Measurements from ENCODE around the gene ZSCAN5B. TPM values are rescaled to one million over a fixed set of nuclear protein-coding genes. Genes with fewer than 3 reads are reported as not detected.

ZSCAN5B gene
- total and polyA plus RNA-seq, 2 donors (not counting 1 experiment from before 2014, with no cell fraction given), result not detected

- Histone ChIP-seq H3K4me2 (ENCODE audit: extremely low read depth, insufficient read depth, low read length) (no peak overlapping the region), H3K9ac (ENCODE audit: insufficient read depth, low read length) (no peak overlapping the region), H3K9me3 (ENCODE audit: control insufficient read depth, insufficient read depth, low read depth, low read length) (no peaks in the 10 kb centered on the region), H3K27me3 (ENCODE audit: control insufficient read depth, insufficient read depth, low read length) (no peaks in the 10 kb centered on the region), H3K36me3 (ENCODE audit: control insufficient read depth, insufficient read depth, low read length) (peaks cover 10% of the 10 kb centered on the region), H4K20me1 (ENCODE audit: control insufficient read depth, extremely low read depth, insufficient read depth, low read length) (no peaks in the 10 kb centered on the region), H3K4me3 (replicated peaks in 1 of 4; ENCODE audit: control extremely low read depth in 1 of 4, insufficient read depth in 1 of 4, low read depth in 3 of 4, low read length in 4 of 4) (no peak overlapping the region), H3K27ac (ENCODE audit: insufficient read depth, low read length) (no peak overlapping the region), H2AFZ (ENCODE audit: low read length) (no peak overlapping the region), H3K79me2 (ENCODE audit: control insufficient read depth, insufficient read depth, low read length) (no peaks in the 10 kb centered on the region), H3K4me1 (ENCODE audit: control insufficient read depth, extremely low read depth, insufficient read depth, low read length) (no peaks in the 10 kb centered on the region)
- no peak for TF ChIP-seq CTCF (conservative IDR thresholded peaks at IDR 0.05 in 1 of 2, IDR thresholded peaks at IDR 0.05 in 1 of 2; ENCODE audit: low read depth in 1 of 2, low read length in 2 of 2)
- TF ChIP-seq EZH2 (IDR thresholded peaks at IDR 0.05; ENCODE audit: low read length, missing control alignments), result no peak
- DNase-seq (ENCODE audit: low read depth in 2 of 2), result no peak
Measured at GRCh38 chr19:56158170-56158757, 39.3 kb downstream of the ZSCAN5B start.

- Histone ChIP-seq H3K9me3 (ENCODE audit: control insufficient read depth, insufficient read depth, low read depth, low read length) (no peaks in the 10 kb centered on the region), H3K27me3 (ENCODE audit: control insufficient read depth, insufficient read depth, low read length) (no peaks in the 10 kb centered on the region), H3K36me3 (ENCODE audit: control insufficient read depth, insufficient read depth, low read length) (peaks cover 10% of the 10 kb centered on the region), H3K4me3 (replicated peaks in 1 of 4; ENCODE audit: control extremely low read depth in 1 of 4, insufficient read depth in 1 of 4, low read depth in 3 of 4, low read length in 4 of 4) (no peak overlapping the region), H3K9ac (ENCODE audit: insufficient read depth, low read length) (no peak overlapping the region), H3K4me2 (ENCODE audit: extremely low read depth, insufficient read depth, low read length) (no peak overlapping the region), H3K79me2 (ENCODE audit: control insufficient read depth, insufficient read depth, low read length) (no peaks in the 10 kb centered on the region), H4K20me1 (ENCODE audit: control insufficient read depth, extremely low read depth, insufficient read depth, low read length) (no peaks in the 10 kb centered on the region), H3K4me1 (ENCODE audit: control insufficient read depth, extremely low read depth, insufficient read depth, low read length) (no peaks in the 10 kb centered on the region), H3K27ac (ENCODE audit: insufficient read depth, low read length) (no peak overlapping the region), H2AFZ (ENCODE audit: low read length) (no peak overlapping the region)
- no peak for DNase-seq (ENCODE audit: low read depth in 2 of 2)
- TF ChIP-seq CTCF (conservative IDR thresholded peaks at IDR 0.05 in 1 of 2, IDR thresholded peaks at IDR 0.05 in 1 of 2; ENCODE audit: low read depth in 1 of 2, low read length in 2 of 2) (no peak), EZH2 (IDR thresholded peaks at IDR 0.05; ENCODE audit: low read length, missing control alignments) (no peak)
Measured at GRCh38 chr19:56156768-56157167, 40.8 kb downstream of the ZSCAN5B start.

GRCh38 chr19:56155124-56155687 is 42.4 kb downstream of the ZSCAN5B start:
- Histone ChIP-seq H3K36me3 (ENCODE audit: control insufficient read depth, insufficient read depth, low read length) (peaks cover 10% of the 10 kb centered on the region), H3K27ac (ENCODE audit: insufficient read depth, low read length) (no peak overlapping the region)

More at GRCh38 chr19:56155124-56155687, 42.4 kb downstream of the ZSCAN5B start:
- no peaks in the 10 kb centered on the region for H3K4me1 ChIP-seq (ENCODE audit: control insufficient read depth, extremely low read depth, insufficient read depth, low read length)
- no peak overlapping the region for H3K9ac ChIP-seq (ENCODE audit: insufficient read depth, low read length)
- no peak for DNase-seq (ENCODE audit: low read depth in 2 of 2)
- no peak overlapping the region for H3K4me3 ChIP-seq (replicated peaks in 1 of 4; ENCODE audit: control extremely low read depth in 1 of 4, insufficient read depth in 1 of 4, low read depth in 3 of 4, low read length in 4 of 4)
- H4K20me1 ChIP-seq (ENCODE audit: control insufficient read depth, extremely low read depth, insufficient read depth, low read length), result no peaks in the 10 kb centered on the region
- H3K27me3 ChIP-seq (ENCODE audit: control insufficient read depth, insufficient read depth, low read length), result no peaks in the 10 kb centered on the region
- TF ChIP-seq EZH2 (IDR thresholded peaks at IDR 0.05; ENCODE audit: low read length, missing control alignments), result no peak
- peak; percentile 11 to 37 for TF ChIP-seq CTCF (conservative IDR thresholded peaks at IDR 0.05 in 1 of 2, IDR thresholded peaks at IDR 0.05 in 1 of 2; ENCODE audit: low read depth in 1 of 2, low read length in 2 of 2)
- no peaks in the 10 kb centered on the region for H3K79me2 ChIP-seq (ENCODE audit: control insufficient read depth, insufficient read depth, low read length)
- H3K4me2 ChIP-seq (ENCODE audit: extremely low read depth, insufficient read depth, low read length), result no peak overlapping the region
- no peaks in the 10 kb centered on the region for H3K9me3 ChIP-seq (ENCODE audit: control insufficient read depth, insufficient read depth, low read depth, low read length)
- no peak overlapping the region for H2AFZ ChIP-seq (ENCODE audit: low read length)
